Cardiac muscle cell (in vitro differentiated cells and primary cell): ENCODE data around the gene TUT1. TPM values are rescaled to one million over a fixed set of nuclear protein-coding genes. Genes with fewer than 3 reads are reported as not detected.

Experiments used
- DNase-seq, 2 donors: peaks; one replicate each; pipeline versions ENCODE4 v3.0.0 to v3.0.0-alpha.2; 2010 to 2017; ENCODE audit warnings: low read depth in 1 of 2, low spot score in 1 of 2
- H3K27ac ChIP-seq: fragments of 200-600 bp; sonication (generic); 2 replicates; pipeline ENCODE4 v1.5.1; 2016
- H3K27me3 ChIP-seq: fragments of 200-600 bp; sonication (generic); 2 replicates; pipeline ENCODE4 v1.6.0; 2016; ENCODE audit warnings: control low read depth
- H3K36me3 ChIP-seq: fragments of 200-600 bp; sonication (generic); 2 replicates; pipeline ENCODE4 v1.5.1; 2016; ENCODE audit warnings: control low read depth
- H3K4me1 ChIP-seq: fragments of 200-600 bp; sonication (generic); 2 replicates; pipeline ENCODE4 v1.8.1; 2017; ENCODE audit warnings: low read depth, mild to moderate bottlenecking, mixed run types
- H3K4me3 ChIP-seq: fragments of 200-600 bp; sonication (generic); 2 replicates; pipeline ENCODE4 v1.5.1; 2016; ENCODE audit warnings: mild to moderate bottlenecking
- H3K9me3 ChIP-seq: fragments of 200-600 bp; sonication (generic); 2 replicates; pipeline ENCODE4 v1.5.1; 2017; ENCODE audit warnings: low read depth, mild to moderate bottlenecking, control low read depth
- CTCF ChIP-seq: IDR thresholded peaks from 2 replicates; pipeline ENCODE4 v1.5.1; 2012; ENCODE audit warnings: low read depth, mild to moderate bottlenecking, low read length
- polyA plus RNA-seq: library from polyadenylated mRNA; unstranded; fragments of >200 nt; fragmentation: Nextera tagmentation; extraction: Ambion mirVana; gene quantifications from 2 replicates; pipeline ENCODE4 v1.2.1, GENCODE V29; 2016
- total RNA-seq: library from RNA; depleted of rRNA; stranded (reverse); fragments of >200 nt; gene quantifications from 2 replicates; pipeline ENCODE4 v1.2.3, GENCODE V29; 2016

TUT1 gene
- total and polyA plus RNA-seq, 2 experiments from 2014 or later = 18.7 to 29.1 TPM

GRCh38 chr11:62559204-62559603, 32.1 kb downstream of the TUT1 start:
- TF ChIP-seq CTCF = no peak
- peak overlapping the region; percentile 98 for H3K27ac ChIP-seq
- H3K9me3 ChIP-seq = no peaks in the 10 kb centered on the region
- no peaks in the 10 kb centered on the region for H3K27me3 ChIP-seq
- peaks cover 30% of the 10 kb centered on the region for H3K36me3 ChIP-seq
- no peak for DNase-seq
- H3K4me3 ChIP-seq = no peak overlapping the region
- peaks cover 18% of the 10 kb centered on the region for H3K4me1 ChIP-seq

GRCh38 chr11:62558669-62559068, 32.7 kb downstream of the TUT1 start:
- Histone ChIP-seq H3K27ac (peak overlapping the region; percentile 21), H3K4me3 (no peak overlapping the region), H3K4me1 (peaks cover 21% of the 10 kb centered on the region), H3K9me3 (no peaks in the 10 kb centered on the region), H3K27me3 (no peaks in the 10 kb centered on the region), H3K36me3 (peaks cover 26% of the 10 kb centered on the region)
- TF ChIP-seq CTCF = no peak
- DNase-seq = no peak

- Histone ChIP-seq H3K27ac (peak overlapping the region; percentile 75), H3K4me3 (no peak overlapping the region), H3K36me3 (peaks cover 15% of the 10 kb centered on the region), H3K9me3 (no peaks in the 10 kb centered on the region), H3K27me3 (no peaks in the 10 kb centered on the region), H3K4me1 (peaks cover 29% of the 10 kb centered on the region)
- DNase-seq = no peak
- TF ChIP-seq CTCF = no peak
These were observed 34.3 kb downstream of the TUT1 start for GRCh38 chr11:62556875-62557631.

GRCh38 chr11:62556108-62556874, 35.0 kb downstream of the TUT1 start:
- peak; percentile 87 to 94 for DNase-seq
- H3K27me3 ChIP-seq = no peaks in the 10 kb centered on the region
- H3K36me3 ChIP-seq = peaks cover 12% of the 10 kb centered on the region
- no peak for TF ChIP-seq CTCF
- peak overlapping the region; percentile 75 for H3K27ac ChIP-seq
- H3K9me3 ChIP-seq = no peaks in the 10 kb centered on the region
- no peak overlapping the region for H3K4me3 ChIP-seq
- H3K4me1 ChIP-seq = peaks cover 27% of the 10 kb centered on the region

GRCh38 chr11:62555464-62556107, 35.7 kb downstream of the TUT1 start:
- Histone ChIP-seq H3K36me3 (peaks cover 12% of the 10 kb centered on the region), H3K4me3 (no peak overlapping the region), H3K27ac (peak overlapping the region; percentile 66), H3K27me3 (no peaks in the 10 kb centered on the region), H3K9me3 (no peaks in the 10 kb centered on the region), H3K4me1 (peaks cover 28% of the 10 kb centered on the region)
- TF ChIP-seq CTCF = no peak
- DNase-seq = peak in 1 of 2 donors; percentile 20
